NCI-H510A treated with DMSO at 0.1 percent for 48 hours (cell line): ENCODE measurements around the gene PUS7.
"Not testable (repeated sequence)": the region's sequence is repeated elsewhere in the genome, so short reads cannot be mapped to it uniquely, and the experiment has no call there.

Experiments used
- DNase-seq: peaks from one replicate; lab custom pipeline; 2025; lab: John Stamatoyannopoulos, UW

The PUS7 gene

GRCh38 chr7:105448181-105448580, 73.9 kb downstream of the PUS7 start:
- no peak for DNase-seq

GRCh38 chr7:105444342-105444987, 77.6 kb downstream of the PUS7 start:
- no peak for DNase-seq

- DNase-seq = not testable (repeated sequence)
Measured at GRCh38 chr7:105442214-105442613, 79.9 kb downstream of the PUS7 start.

DNA sequence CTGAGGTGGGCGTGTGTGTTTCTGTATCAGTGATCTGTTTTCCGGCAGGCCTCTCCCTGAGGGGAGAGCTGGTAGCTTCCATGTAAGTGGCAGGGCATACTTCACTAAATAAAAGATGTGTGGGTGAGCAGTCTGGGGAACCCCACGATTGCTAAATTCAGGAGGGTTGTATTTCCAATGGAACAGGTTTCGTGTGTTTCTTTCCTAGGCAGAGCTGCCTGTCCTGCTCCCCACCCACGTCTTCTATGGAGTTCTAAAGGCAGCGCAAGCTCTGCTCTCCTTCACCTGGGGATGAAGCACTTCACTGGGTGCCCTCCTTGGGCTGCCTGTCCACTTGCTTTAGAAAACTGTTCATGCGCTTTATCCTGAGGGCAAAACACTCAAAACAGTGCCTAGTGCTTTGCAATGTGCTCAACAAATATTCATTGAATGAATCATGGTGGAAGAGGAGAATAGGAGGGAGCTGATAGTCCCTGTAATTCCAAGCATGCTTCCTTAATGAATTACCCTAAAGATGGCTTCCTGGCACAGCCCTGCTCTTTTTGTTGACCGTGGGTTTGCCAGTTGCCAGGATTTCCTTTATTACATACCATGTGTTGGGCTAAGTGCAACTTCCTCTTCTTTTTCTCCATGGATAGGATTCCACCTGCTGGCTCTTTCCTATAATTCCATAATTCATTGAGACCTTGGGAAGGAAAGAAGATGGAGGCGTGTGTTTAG, 82.7 kb downstream of the PUS7 start:
- DNase-seq = no peak

DNA sequence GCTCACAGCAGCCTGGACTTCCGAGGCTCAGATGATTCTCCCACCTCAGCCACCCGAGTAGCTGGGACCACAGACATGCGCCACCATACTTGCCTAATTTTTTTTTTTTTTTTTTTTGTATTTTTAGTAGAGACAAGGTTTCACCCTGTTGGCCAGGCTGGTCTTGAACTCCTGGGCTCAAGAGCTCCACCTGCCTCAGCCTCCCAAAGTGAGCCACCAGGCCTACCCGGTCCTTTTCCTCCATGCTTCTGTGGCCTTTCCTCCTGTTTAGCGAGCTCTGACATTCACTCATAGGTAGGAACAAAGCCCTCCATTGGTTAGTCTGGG, 83.3 kb downstream of the PUS7 start:
- DNase-seq = no peak

DNA sequence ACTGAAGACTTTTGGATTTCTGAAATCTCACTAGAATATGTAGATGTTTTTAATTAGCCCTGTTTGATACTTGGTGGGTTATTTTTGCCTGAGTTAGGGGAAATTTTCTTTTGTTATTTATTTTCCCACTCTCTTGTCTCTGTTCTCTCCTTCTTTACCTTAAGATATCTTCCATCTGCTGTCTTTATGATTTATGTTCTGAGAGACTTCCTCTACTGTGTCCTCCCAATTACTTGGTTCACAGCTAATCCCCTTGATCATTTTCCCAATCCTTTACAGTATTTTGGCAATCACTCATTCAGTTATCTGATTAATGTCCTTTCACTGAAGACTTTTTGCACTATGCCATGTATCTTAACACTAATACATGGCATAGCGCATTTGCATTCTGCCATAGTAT, 83.8 kb downstream of the PUS7 start:
- DNase-seq = no peak

- DNase-seq = not testable (repeated sequence)
Measured at GRCh38 chr7:105437356-105437755, 84.7 kb downstream of the PUS7 start.

GRCh38 chr7:105429746-105430612, 92.1 kb downstream of the PUS7 start:
- DNase-seq = peak; percentile 19

DNA sequence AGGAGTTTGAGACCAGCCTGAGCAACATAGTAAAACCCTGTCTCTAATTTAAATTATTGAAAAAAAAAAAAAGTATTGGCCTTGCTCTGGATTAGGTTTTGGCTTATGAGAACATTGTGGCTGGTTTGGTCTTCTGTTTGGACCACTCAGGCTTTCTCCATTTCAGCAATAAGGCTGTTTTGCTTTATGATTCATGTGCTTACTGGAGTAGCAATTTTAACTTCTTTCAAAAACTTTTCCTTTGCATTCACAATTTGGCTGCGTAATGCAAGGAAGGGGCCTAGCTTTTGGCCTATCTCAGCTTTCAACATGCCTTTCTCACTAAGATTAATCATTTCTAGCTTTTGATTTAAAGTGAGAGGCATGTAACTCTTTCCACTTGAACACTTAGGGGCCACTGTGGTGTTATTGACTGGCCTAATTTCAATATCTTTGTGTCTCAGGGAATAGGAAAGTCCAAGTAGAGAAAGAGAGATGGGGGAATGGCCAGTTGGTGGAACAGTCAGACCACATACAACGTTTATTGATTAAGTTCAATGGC, 95.4 kb downstream of the PUS7 start:
- DNase-seq = no peak

- DNase-seq = no peak
Measured at GRCh38 chr7:105423987-105424386, 98.1 kb downstream of the PUS7 start.

- no peak for DNase-seq
Measured at GRCh38 chr7:105413887-105414437, 108.1 kb downstream of the PUS7 start.

GRCh38 chr7:105410774-105411173, 111.3 kb downstream of the PUS7 start:
- DNase-seq = not testable (repeated sequence)

DNA sequence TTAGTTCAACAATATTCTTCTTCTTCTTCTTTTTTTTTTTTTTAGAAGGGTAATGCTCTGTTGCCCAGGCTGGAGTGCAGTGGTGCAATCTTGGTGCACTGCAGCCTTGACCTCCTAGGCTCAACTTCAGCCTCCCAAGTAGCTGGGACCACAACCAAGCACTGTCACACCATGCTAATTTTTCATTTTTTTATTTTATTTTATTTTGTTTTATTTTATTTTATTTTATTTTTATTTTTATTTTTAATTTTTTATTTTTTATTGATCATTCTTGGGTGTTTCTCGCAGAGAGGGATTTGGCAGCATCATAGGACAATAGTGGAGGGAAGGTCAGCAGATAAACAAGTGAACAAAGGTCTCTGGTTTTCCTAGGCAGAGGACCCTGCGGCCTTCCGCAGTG, 112.3 kb downstream of the PUS7 start:
- not testable (repeated sequence) for DNase-seq

- no peak for DNase-seq
Measured at GRCh38 chr7:105408791-105409410, 113.2 kb downstream of the PUS7 start.
